Measurements from ENCODE around the gene XPC.

DNA sequence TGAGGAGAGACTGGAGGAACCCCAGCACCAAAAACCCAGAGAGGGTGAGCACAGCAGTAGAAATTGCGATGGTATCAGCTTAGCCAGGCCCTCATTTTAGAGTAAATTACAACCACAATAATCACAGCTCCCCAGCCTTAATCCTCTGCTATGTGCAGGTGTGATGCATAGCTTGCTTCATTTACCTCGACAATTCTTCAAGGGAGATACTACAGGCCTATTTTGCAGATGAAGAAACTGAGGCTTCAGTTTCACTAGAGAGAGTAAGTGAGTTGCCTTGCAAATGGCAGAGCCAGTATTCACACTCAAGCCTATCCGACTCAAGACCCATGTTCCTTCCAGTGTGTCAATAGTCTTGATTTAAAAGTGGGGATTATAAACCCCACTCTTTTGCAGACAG lies 33.6 kb upstream of the XPC start:
- TF ChIP-seq PHF8 (conservative IDR thresholded peaks at IDR 0.05; ENCODE audit: low read depth, low read length) (no peak), CEBPB (IDR thresholded peaks at IDR 0.05; ENCODE audit: low read depth, low read length) (no peak), ZNF274 (IDR thresholded peaks at IDR 0.05; ENCODE audit: borderline replicate concordance, extremely low read depth, low read length) (no peak), POLR2A (IDR thresholded peaks at IDR 0.05; ENCODE audit: control extremely low read depth in 1 of 2, low read depth in 2 of 2, low read length in 2 of 2) (no peak), SIN3A (conservative IDR thresholded peaks at IDR 0.05 in 1 of 2, IDR thresholded peaks at IDR 0.05 in 1 of 2; ENCODE audit: low read depth in 1 of 2, low read length in 2 of 2) (no peak), TAF1 (IDR thresholded peaks at IDR 0.05; ENCODE audit: low read depth, low read length) (no peak), POLR2AphosphoS5 (IDR thresholded peaks at IDR 0.05; ENCODE audit: low read depth, low read length) (no peak), YY1 (IDR thresholded peaks at IDR 0.05; ENCODE audit: low read depth, low read length) (no peak), CHD1 (IDR thresholded peaks at IDR 0.05; ENCODE audit: low read depth, low read length) (no peak), SP1 (IDR thresholded peaks at IDR 0.05; ENCODE audit: low read depth, low read length) (no peak)
- TF ChIP-seq, protein P1, sequence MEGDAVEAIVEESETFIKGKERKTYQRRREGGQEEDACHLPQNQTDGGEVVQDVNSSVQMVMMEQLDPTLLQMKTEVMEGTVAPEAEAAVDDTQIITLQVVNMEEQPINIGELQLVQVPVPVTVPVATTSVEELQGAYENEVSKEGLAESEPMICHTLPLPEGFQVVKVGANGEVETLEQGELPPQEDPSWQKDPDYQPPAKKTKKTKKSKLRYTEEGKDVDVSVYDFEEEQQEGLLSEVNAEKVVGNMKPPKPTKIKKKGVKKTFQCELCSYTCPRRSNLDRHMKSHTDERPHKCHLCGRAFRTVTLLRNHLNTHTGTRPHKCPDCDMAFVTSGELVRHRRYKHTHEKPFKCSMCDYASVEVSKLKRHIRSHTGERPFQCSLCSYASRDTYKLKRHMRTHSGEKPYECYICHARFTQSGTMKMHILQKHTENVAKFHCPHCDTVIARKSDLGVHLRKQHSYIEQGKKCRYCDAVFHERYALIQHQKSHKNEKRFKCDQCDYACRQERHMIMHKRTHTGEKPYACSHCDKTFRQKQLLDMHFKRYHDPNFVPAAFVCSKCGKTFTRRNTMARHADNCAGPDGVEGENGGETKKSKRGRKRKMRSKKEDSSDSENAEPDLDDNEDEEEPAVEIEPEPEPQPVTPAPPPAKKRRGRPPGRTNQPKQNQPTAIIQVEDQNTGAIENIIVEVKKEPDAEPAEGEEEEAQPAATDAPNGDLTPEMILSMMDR (IDR thresholded peaks at IDR 0.05; ENCODE audit: control extremely low read depth in 1 of 3, insufficient read depth in 1 of 3, low read depth in 1 of 3, low read length in 3 of 3), result no peak

All from H1 (cell line).